GM19193 (cell line): ENCODE data around the gene SDK1.

Experiments used
- POLR2A ChIP-seq: IDR thresholded peaks from 4 replicates; pipeline ENCODE4 v1.6.1; 2011; ENCODE audit not compliant: insufficient read depth, insufficient read length; ENCODE audit errors: extremely low read depth

The SDK1 gene

DNA sequence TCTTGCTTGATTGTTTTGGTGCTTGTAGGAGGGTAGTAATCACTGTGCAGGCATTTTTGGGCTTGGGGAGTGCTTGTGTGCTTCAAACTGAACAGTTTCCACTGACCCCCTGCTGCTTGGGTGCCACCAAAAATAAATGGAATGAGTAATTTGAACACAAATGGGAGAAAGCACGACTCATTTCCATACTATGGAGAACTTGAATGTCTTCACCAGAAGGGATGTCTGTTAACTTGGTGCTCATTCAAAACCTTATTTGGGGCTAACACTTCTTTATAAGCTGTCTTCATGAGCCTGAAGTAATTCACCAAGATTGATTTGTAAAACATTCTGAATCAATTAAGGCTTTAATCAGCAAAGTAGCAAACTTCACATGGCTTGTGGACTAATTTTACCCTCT is 560.3 kb downstream of the SDK1 start:
- TF ChIP-seq POLR2A, result no peak

GRCh38 chr7:3861941-3862340 is 560.9 kb downstream of the SDK1 start:
- TF ChIP-seq POLR2A, result no peak

- no peak for TF ChIP-seq POLR2A
Measured at GRCh38 chr7:3862774-3863173, 561.7 kb downstream of the SDK1 start.

GRCh38 chr7:3866277-3866676 is 565.2 kb downstream of the SDK1 start:
- no peak for TF ChIP-seq POLR2A

- TF ChIP-seq POLR2A, result no peak
Measured at GRCh38 chr7:3867863-3868262, 566.8 kb downstream of the SDK1 start.

GRCh38 chr7:3879355-3880075 is 578.5 kb downstream of the SDK1 start:
- no peak for TF ChIP-seq POLR2A

GRCh38 chr7:3880228-3880987 is 579.4 kb downstream of the SDK1 start:
- no peak for TF ChIP-seq POLR2A

- no peak for TF ChIP-seq POLR2A
Measured at GRCh38 chr7:3882782-3883181, 581.7 kb downstream of the SDK1 start.

DNA sequence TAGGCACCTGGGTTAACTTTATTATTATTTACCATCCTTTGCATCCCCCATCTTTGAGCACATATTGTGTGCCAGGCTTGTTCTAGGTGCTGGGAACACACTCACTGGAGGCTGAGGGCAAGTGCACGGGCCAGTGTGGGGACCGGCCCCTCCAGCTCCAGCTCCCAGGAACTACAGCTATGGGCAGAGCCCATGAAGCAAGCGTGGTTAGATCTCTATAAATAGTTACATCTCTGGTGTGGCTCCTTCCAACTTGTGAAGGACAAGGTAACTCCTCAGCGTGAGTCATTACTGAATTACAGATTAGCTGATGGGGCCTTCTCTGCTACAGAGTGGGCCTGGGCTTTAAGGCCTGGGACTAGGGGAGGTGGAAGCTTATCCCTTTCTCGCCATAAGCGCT is 583.5 kb downstream of the SDK1 start:
- TF ChIP-seq POLR2A, result no peak

GRCh38 chr7:3887096-3887690 is 586.1 kb downstream of the SDK1 start:
- no peak for TF ChIP-seq POLR2A

DNA sequence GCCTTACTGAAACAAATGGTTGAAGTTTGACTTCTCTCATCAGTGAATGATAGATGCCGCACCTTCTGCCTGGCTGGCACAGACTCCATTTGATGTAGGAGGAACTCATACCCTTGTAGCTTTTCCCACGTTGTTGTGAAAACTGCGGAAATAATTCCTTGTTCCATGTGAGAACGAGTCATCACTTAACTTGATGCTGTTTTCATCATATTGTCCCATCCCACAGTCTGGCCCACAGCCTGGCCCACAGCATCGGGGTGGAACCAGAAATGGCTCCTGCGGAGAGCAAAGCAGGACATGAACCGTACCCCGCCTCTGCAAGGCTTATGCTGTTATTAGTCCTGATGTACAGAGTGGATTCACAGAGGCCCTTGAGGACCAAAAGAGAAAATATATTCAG is 587.0 kb downstream of the SDK1 start:
- no peak for TF ChIP-seq POLR2A

DNA sequence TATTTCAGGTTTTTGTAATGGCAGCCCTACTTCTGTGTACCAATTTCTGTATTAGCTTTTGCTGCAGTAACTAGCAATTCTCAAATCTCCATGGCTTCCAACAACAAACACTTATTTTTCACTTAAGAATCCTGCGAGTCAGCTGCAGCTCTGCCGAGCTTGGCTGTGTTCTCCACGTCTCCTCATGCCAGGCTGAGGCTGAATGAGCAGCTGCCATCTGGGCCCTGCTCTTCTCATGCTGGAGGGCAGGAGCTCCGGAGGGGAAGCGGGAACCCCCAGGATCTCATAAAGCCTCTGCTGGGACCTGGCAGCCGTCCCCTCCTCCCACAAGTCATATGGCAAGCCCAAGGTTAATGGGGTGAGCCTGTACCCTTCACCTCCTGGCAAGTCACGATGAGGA is 591.1 kb downstream of the SDK1 start:
- no peak for TF ChIP-seq POLR2A

GRCh38 chr7:3892686-3893085 is 591.6 kb downstream of the SDK1 start:
- no peak for TF ChIP-seq POLR2A

- TF ChIP-seq POLR2A, result no peak
Measured at GRCh38 chr7:3893151-3893788, 592.2 kb downstream of the SDK1 start.

GRCh38 chr7:3893789-3894153 is 592.7 kb downstream of the SDK1 start:
- TF ChIP-seq POLR2A, result no peak
